ENCODE results near the gene RABL6.
A peak's percentile ranks its signal among the peaks of the same experiment; 100 is the strongest.
"Not testable (repeated sequence)": the region's sequence is repeated elsewhere in the genome, so short reads cannot be mapped to it uniquely, and the experiment has no call there.

RABL6 gene

DNA sequence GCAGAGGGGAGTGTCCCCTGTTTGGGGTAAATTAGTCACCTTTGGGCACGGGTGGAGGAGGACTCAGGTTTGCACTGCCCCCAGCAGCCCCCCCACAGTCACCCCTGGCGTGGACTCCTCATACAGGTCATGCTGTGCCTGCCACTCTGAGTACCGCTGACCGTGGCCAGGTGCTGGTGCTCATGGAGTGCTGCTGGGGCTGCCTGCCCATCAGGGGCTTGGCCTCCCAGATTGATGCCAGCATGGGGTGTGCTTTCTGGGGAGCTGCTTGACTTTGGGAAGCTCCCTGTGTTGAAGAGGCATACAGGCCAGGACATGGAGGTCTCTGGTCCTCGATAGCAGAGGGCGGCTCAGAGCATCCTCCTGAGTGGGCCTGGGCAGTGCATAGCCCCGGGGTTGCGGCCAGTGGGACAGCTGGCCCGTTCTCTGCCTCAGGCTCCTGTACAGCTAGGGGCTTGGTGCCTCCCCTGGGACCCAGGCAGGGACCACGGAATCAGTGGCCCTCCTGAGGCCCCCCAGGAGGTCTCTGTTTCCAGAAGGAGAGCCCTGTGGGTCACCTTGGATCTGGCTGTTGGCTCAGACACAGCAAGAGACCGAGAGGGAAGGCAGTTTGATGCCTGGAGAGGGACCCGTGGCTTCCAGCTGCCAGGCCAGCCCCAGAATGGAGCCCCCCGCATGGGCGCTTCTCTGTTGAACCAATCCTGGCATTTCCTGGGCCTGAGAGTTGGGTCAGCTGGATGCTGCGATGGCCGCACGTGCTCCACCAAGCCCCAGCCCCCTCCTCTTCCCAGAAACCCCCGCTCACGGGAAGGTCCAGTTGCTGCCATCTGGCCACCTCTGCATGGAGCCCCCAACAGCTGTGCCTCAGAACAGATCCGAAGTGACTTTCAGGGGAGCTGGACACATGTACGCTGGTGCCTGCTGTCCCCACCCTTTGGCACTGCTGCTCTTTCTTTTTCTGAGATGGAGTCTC lies 28.5 kb downstream of the RABL6 start:
- DNase-seq (ENCODE audit: low spot score): no peak

DNA sequence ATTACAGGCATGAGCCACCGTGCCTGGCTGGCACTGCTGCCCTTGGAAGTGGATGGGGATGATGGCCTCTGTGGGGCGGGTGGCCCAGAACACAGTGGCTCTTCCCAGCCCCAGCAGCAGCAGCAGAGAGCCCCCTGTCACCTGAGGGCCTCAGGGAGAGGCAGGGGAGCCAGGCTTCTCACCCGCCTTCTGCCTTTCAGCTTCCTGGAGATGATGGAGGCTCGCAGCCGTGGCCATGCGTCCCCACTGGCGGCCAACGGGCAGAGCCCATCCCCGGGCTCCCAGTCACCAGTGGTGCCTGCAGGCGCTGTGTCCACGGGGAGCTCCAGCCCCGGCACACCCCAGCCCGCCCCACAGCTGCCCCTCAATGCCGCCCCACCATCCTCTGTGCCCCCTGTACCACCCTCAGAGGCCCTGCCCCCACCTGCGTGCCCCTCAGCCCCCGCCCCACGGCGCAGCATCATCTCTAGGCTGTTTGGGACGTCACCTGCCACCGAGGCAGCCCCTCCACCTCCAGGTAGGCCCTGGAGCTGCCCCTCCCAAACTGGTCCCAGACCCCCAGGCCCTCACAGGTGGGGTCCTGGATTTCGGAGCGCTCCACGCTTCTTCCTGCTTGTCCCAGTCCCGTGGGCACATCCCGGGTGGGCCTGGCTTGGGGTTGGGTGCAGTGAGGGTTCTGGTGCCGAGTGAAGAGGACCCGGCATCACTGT lies 29.6 kb downstream of the RABL6 start:
- no peak for DNase-seq (ENCODE audit: low spot score)

DNA sequence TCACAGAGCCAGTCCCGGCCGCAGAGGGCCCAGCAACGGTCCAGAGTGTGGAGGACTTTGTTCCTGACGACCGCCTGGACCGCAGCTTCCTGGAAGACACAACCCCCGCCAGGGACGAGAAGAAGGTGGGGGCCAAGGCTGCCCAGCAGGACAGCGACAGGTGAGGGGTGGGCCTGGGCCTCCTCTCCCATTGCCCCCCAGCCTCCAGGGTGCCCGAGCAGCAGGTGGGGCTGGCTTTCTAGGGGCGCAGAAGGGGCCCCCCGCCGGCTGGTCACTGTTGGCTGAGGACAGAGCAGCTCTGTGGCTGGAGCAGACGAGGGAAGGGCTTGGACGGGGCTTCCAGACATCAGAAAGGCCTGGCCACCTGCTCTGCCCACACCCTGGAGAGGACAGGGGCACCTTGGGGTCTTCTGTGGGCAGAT lies 30.1 kb downstream of the RABL6 start:
- DNase-seq (ENCODE audit: low spot score): not testable (repeated sequence)

DNA sequence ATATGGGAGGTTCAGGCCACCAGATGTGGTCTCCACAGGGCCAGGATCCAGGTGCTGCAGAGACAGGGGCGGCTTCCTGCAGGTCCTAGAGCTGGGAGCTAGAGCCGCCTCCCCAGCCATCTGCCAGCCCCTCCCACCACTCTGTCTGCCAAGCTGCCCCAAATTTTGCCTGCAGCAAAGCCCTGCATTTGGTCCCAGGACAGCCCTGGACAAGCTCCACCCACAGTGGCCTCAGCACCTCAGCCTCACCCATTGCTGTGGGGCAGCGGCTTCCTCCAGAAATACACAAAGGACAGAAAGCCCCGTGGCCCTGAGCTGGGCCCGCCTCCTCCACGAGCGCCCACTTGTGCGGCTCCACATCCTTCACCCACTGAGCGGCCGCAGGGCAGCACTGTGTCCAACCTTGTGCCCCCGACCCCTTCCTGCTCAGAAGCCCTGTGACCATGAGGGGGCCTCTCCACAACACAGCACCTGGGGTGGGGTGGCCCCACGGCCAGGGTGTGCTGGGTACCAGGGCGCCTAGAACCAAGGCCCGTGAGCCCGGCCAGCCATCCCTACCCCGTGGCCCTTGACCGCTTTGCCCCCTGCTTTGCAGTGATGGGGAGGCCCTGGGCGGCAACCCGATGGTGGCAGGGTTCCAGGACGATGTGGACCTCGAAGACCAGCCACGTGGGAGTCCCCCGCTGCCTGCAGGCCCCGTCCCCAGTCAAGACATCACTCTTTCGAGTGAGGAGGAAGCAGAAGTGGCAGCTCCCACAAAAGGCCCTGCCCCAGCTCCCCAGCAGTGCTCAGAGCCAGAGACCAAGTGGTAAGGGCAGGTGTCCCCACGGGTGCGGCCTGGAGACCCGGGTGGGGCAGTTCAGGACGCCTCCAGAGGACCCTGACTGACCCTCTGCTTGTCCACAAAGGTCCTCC lies 30.8 kb downstream of the RABL6 start:
- no peak for DNase-seq (ENCODE audit: low spot score)

DNA sequence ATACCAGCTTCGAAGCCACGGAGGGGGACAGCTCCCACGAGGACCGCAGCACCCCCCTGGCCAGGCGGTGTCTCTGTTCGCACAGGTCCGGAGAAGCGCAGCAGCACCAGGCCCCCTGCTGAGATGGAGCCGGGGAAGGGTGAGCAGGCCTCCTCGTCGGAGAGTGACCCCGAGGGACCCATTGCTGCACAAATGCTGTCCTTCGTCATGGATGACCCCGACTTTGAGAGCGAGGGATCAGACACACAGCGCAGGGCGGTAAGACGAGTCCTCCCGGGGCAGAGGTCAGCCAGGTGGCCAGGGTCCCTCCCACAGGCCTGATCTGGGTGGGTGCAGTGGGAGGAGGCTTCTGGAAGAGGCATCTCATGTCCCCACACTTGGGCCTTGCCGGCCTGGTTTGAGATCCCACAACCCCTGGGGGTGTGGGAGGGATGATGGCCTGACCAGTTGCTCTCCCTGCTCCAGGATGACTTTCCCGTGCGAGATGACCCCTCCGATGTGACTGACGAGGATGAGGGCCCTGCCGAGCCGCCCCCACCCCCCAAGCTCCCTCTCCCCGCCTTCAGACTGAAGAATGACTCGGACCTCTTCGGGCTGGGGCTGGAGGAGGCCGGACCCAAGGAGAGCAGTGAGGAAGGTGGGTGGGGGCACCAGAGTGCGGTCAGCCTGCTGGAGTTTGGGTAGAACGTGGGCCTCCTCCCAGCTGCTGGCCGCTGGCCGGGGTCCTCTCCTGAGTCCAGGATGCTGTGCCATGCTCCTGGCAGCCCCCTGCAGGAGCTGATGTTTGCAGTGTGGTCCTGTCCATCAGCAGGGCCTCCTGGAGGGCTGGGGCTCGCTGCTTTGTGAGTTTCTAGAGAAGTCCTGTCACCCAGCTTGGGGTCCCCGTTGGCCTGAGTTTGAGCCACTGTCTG lies 31.7 kb downstream of the RABL6 start:
- DNase-seq (ENCODE audit: low spot score): no peak

DNA sequence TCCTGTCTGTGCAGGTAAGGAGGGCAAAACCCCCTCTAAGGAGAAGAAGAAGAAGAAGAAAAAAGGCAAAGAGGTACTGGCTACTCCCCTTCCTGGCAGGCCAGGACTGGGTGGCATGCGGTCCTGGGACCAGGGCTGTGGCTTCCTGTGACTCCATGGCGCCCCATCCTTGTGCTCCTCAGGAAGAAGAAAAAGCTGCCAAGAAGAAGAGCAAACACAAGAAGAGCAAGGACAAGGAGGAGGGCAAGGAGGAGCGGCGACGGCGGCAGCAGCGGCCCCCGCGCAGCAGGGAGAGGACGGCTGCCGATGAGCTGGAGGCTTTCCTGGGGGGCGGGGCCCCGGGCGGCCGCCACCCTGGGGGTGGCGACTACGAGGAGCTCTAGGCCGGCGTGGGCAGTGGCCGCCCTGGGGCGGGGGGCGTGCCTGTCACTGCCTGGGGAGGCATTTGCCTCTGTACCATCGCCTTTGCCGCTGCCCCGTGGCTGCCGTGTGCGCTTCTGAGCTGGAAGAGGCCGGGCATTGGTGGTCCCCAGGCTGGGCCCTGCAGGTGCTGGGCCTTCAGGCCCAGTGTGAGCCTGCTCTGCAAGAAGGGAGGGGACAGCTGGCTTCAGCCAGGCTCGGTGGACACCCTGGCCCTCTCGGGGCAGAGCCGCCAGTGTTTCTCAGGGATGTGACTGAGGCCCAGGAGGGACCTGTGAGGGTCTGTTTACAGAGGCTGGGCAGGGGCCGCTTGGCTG lies 32.6 kb downstream of the RABL6 start:
- DNase-seq (ENCODE audit: low spot score): no peak

DNA sequence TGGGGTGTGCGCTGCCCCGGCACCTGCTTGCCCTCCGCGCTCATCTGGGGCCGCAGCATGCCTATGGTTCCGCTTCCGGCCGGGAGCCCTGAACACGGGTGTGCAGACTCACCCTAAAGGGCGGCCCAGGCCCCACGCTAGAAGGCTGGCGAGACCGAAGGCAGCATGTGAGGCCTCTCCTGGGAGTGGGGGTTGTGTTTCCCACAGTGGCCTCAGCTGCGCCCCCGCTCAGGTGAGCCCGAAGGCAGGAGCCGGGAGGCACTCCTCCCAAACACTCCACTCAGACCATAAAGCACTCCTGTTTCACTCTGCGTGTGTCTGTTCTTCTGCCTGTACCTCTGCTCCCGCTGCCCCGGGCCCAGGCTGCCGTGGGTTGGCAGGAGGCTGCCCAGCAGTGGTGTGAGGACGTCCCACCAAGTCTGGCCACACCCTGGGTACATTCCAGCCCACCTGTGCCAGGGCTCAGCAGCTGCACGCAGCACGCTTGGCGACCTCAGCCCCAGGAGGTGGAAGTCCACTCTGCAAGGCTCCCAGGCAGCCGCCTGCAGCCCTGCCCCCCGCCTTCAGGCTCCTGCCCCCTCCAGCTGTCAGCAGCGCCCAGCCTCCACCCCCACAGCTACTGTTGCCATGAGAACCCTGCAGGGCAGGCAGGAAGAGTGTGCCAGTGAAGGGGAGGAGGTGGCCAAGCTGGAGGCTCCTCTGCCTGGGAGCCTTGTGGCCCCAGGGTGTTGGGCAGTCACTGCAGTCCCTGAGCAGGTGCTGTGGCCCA lies 33.3 kb downstream of the RABL6 start:
- peak; percentile 64 for DNase-seq (ENCODE audit: low spot score)

DNA sequence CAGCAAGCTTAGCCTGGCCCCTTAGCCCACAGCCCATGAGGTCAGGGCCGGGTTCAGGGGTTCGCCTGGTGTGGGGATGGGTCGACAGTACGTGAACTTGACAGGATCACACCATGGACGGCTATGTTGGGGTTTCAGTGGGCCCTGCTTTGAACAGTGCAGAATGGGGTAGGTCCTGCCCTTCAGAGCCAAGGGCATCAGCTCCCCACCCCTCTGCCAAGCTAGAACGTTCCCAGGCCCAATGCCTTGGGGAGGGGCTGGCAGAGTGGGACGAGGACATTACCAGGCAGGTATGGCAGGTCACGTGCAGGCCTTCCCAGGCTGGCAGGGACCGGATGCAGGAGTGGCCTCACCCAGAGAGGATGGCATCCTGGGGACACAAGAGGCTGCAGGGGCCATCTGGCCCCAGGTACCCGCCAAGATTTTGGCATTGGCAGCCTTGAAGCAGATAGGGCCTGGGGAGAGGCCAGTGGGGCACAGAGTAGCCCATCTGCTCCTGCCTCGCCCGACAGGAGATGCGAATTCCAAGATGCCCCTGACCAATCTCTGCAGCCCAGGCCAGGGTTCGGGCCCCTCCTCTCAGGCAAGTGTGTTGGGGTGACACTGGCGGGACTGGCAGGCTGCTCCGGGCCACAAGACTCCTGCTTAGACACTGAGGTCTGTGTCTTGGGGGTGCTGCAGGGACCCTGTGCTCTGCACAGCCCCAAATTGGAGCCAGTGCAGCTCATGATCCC lies 34.1 kb downstream of the RABL6 start:
- not testable (repeated sequence) for DNase-seq (ENCODE audit: low spot score)

DNA sequence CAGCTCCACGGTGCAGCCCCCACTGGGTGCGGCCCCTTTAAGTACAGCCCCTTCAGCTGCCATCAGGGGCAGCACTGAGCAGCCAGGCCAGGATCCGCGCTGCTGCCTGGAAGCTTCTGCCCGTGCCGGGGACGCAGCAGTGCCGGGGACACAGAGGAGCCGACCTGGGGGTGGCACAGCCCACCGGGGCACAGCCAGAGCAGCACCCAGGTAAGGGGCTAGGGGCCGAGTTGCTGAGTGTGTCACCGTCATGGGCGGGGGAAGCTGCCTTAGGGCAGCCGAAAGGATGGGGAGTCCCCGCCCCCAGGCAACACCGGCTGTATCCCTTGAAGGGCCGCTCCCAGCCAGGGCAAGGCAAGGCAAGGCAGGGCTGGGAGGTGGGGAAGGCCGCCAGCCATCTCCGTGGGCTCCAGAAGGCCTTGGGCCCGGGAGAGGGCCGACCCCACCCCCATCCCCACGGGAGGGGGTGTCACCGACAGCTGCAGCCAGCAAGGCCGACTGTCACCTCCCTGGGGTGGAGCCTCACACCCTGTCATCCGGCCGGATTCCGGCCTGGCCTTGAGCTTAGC lies 34.7 kb downstream of the RABL6 start, which contains the start of gene AJM1:
Gene AJM1, plus strand, starts transcription at position 99 of the 569 bp plus-strand sequence. CDS start 1,937 bp downstream, outside the sequence.
- peak; percentile 90 for DNase-seq (ENCODE audit: low spot score)

DNA sequence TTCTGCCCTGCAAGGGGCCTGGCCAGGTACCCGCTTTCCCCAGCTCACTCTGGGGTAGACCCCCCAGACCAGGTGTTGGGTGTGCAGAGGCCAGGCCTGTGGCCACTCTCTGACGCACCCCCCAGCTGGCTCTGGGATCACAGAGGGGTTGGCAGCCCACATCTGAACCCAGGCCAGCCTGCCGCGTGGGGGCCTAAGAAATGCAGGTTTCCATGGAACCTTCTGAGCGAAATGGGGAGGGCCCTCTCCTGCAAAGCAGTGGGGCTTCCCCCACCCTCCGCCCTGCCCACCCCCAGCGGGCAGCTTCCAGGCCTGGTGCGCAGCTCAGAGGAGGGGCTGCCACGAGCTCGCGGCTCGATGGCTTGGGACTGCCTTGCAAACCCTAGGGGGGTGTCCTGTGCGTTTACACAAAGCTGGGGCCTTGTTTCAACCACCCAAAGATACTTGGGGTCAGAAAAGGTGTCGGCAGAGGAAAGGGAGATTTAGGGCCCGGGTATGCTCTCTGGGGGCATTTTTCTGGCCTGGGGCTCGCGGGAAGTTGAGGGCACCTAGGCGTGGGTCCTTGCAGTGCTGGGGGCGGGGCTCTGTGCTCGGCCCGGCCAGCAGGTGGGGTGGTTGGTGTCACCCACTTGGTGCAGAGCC lies 35.5 kb downstream of the RABL6 start:
- peak; percentile 38 for DNase-seq (ENCODE audit: low spot score)

DNA sequence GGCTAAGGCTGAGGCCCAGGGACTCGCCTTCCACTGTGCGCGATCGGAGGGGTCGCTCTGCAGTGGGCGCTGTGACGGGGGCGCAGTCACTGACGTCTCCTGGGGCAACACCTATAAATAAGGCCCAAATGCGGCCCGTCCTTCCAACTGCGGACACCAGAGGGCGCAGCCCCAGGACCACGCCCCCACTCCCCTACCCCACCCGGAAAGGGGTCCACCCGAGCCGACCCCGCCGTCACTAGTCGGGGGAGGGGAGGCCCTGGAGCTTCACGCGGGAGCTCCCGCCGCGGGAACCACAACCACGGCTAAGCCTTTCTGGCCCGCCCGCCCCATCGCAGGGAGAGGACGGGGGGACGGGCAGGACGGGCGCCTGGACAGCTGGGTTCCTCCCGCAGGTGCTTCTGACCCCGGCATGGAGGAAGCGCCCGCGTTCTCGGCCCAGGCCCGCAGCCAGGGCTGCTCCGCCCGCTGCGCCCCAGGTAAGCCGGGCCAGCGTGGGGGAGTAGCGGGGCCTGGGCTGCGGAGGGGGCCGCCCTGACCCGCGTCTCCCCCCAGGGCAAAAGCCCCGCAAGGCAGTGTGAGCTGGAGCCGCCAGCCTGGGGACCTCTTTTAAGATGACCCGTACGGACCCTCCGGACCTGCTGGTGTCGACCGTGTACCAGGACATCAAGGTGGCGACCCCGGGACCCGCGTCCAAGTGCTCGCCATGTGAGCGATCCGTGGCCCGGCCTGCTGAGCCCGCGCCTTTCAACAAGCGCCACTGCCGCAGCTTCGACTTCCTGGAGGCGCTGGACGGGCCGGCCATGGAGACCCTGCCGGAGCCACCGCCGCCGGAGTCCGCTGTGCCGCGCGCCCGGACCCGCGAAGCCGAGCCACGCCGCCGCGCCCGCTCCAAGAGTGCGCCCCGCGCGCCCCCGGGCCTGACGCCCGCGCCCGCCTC lies 36.3 kb downstream of the RABL6 start:
- DNase-seq (ENCODE audit: low spot score): peak; percentile 65

DNA sequence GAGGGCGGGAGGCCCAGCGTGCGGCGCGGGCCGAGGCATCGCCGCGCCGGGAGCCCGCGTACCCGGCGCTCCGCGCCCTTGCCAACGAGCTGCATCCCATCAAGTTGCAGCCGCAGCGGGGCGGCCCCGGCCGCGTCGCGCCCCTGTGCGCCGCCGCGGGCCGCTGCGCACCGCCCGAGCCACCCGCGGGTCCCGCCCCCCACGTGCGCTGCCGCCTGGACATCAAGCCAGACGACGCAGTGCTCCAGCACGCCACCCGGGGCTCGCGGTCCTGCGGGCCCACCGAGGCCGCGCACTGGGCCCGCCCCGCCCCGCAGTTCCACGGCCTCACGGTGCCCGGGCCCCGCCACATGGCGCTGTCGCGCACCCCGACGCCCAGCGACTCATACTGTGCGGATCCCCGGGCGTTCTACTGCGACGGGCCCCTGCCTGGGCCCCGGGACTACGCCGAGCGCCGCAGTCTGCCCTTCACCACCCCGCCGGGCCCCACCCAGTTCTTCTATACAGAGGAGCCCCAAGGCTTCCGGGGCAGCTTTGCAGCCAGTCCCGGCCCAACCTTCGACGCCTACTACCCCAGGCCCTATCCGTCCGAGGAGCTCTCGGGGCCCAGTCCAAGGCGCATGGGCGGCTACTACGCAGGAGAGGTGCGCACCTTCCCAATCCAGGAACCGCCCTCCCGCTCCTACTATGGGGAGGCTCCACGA lies 37.2 kb downstream of the RABL6 start:
- DNase-seq (ENCODE audit: low spot score): no peak

DNA sequence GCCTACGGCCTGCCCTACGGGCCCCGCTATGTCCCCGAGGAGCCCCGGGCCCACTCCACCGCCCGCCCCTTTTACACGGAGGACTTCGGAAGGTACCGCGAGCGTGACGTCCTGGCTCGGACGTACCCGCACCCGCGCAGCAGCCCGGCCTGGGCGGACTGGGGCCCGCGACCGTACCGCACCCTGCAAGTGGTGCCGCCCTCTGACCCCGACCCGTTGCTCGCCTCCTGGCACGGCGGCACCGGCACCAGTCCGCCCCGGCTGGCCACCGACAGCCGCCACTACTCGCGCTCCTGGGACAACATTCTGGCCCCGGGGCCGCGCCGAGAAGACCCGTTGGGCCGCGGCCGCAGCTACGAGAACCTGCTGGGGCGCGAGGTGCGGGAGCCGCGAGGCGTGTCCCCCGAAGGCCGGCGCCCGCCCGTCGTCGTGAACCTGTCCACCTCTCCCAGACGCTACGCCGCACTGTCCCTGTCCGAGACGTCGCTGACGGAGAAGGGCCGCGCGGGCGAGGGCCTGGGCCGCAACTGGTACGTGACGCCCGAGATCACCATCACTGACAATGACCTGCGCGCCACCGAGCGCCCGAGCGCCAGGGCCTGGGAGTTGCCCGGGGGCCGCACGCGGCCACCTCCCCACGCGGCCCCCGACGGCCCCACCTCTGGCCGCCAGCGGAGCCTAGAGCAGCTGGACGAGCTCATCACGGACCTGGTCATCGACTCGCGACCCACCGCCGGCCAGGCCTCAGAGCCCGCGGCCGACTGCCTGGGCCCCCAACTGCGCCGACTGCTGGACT lies 37.9 kb downstream of the RABL6 start:
- no peak for DNase-seq (ENCODE audit: low spot score)

DNA sequence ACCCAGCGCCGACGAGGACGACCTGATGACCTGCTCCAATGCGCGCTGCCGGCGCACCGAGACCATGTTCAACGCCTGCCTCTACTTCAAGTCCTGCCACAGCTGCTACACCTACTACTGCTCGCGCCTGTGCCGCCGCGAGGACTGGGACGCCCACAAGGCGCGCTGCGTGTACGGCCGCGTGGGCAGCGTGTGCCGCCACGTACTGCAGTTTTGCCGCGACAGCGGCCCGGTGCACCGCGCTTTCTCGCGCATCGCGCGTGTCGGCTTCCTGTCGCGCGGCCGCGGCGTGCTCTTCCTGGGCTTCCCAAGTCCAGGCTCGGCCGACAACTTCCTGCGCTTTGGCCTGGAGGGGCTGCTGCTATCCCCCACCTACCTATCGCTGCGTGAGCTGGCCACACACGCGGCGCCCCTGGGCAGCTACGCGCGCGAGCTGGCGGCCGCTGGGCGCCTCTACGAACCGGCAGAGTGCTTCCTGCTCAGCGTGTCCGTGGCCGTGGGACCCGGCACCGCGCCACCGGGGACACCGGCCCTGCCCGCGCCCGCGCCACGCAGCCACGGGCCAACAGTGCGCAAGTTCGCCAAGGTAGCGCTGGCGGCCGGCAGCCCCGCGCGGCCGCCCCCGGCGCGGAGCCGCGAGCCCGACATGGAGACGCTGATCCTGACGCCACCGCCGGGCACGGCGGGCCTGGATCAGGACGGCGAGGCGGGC lies 38.8 kb downstream of the RABL6 start:
- DNase-seq (ENCODE audit: low spot score): no peak
